HUES6 (cell line): ENCODE results near the gene RFTN2.
"Not testable (repeated sequence)": the region's sequence is repeated elsewhere in the genome, so short reads cannot be mapped to it uniquely, and the experiment has no call there.

Experiments
- H3K27ac ChIP-seq: 2 replicates; pipeline ENCODE4 v1.7.0; 2013; ENCODE audit warnings: low read depth, mild to moderate bottlenecking, low read length, inconsistent platforms
- H3K27me3 ChIP-seq: 2 replicates; pipeline ENCODE4 v1.6.1; 2013; ENCODE audit warnings: low read length; ENCODE audit not compliant: control insufficient read depth, insufficient read depth
- H3K36me3 ChIP-seq: 2 replicates; pipeline ENCODE4 v1.6.1; 2013; ENCODE audit warnings: low read length; ENCODE audit not compliant: control insufficient read depth, insufficient read depth
- H3K4me1 ChIP-seq: 2 replicates; pipeline ENCODE4 v1.6.1; 2013; ENCODE audit warnings: low read length; ENCODE audit not compliant: control insufficient read depth, insufficient read depth
- H3K4me3 ChIP-seq: 2 replicates; pipeline ENCODE4 v1.5.1; 2013; ENCODE audit warnings: low read depth, low read length
- H3K9ac ChIP-seq: one replicate; pipeline ENCODE4 v1.6.1; 2013; ENCODE audit warnings: mild to moderate bottlenecking, low read length
- H3K9me3 ChIP-seq: 2 replicates; pipeline ENCODE4 v1.6.1; 2013; ENCODE audit warnings: low read depth, low read length; ENCODE audit not compliant: control insufficient read depth, insufficient read depth

Gene RFTN2

GRCh38 chr2:197640571-197641122 is 34.7 kb downstream of the RFTN2 start:
- not testable (repeated sequence) for H3K4me1 ChIP-seq, H3K9me3 ChIP-seq, H3K36me3 ChIP-seq, H3K27me3 ChIP-seq, H3K27ac ChIP-seq
- Histone ChIP-seq H3K9ac (peak overlapping the region; percentile 24), H3K4me3 (peak overlapping the region; percentile 56)

GRCh38 chr2:197633109-197633657 is 42.2 kb downstream of the RFTN2 start:
- H3K27ac ChIP-seq, result no peak overlapping the region
- no peak overlapping the region for H3K9ac ChIP-seq
- no peak overlapping the region for H3K4me3 ChIP-seq
- H3K36me3 ChIP-seq, result no peaks in the 10 kb centered on the region
- H3K9me3 ChIP-seq, result peaks cover 19% of the 10 kb centered on the region; the same call in 1 of the 2 replicates
- no peaks in the 10 kb centered on the region for H3K27me3 ChIP-seq
- H3K4me1 ChIP-seq, result peaks cover 4% of the 10 kb centered on the region

GRCh38 chr2:197628043-197628500 is 47.3 kb downstream of the RFTN2 start:
- Histone ChIP-seq H3K4me3 (no peak overlapping the region), H3K9me3 (peaks cover 9% of the 10 kb centered on the region; the same call in 1 of the 2 replicates), H3K9ac (no peak overlapping the region), H3K27me3 (no peaks in the 10 kb centered on the region), H3K27ac (no peak overlapping the region), H3K4me1 (peaks cover 15% of the 10 kb centered on the region), H3K36me3 (no peaks in the 10 kb centered on the region)

GRCh38 chr2:197626965-197627625 is 48.3 kb downstream of the RFTN2 start:
- Histone ChIP-seq H3K9me3 (0 out of 2 replicates have a peak, but pooled peaks cover under 1% of the 10 kb centered on the region), H3K36me3 (no peaks in the 10 kb centered on the region), H3K27ac (no peak overlapping the region), H3K9ac (no peak overlapping the region), H3K27me3 (no peaks in the 10 kb centered on the region), H3K4me3 (no peak overlapping the region), H3K4me1 (peaks cover 15% of the 10 kb centered on the region)

- Histone ChIP-seq H3K4me3 (no peak overlapping the region), H3K27me3 (no peaks in the 10 kb centered on the region), H3K9ac (no peak overlapping the region), H3K4me1 (peaks cover 9% of the 10 kb centered on the region), H3K9me3 (peaks cover 4% of the 10 kb centered on the region; the same call in 1 of the 2 replicates), H3K27ac (0 out of 2 replicates have a peak overlapping the region, but pooled peaks have one; percentile 3), H3K36me3 (no peaks in the 10 kb centered on the region)
These were observed 55.3 kb downstream of the RFTN2 start for GRCh38 chr2:197620133-197620532.

GRCh38 chr2:197615016-197615652 is 60.3 kb downstream of the RFTN2 start:
- Histone ChIP-seq H3K9ac (no peak overlapping the region), H3K9me3 (peaks cover 4% of the 10 kb centered on the region; the same call in 1 of the 2 replicates), H3K27me3 (no peaks in the 10 kb centered on the region), H3K4me1 (peaks cover 9% of the 10 kb centered on the region), H3K27ac (no peak overlapping the region), H3K4me3 (no peak overlapping the region), H3K36me3 (no peaks in the 10 kb centered on the region)

GRCh38 chr2:197614532-197614931 is 60.9 kb downstream of the RFTN2 start:
- Histone ChIP-seq H3K27me3 (no peaks in the 10 kb centered on the region), H3K36me3 (no peaks in the 10 kb centered on the region), H3K9me3 (peaks cover 4% of the 10 kb centered on the region; the same call in 1 of the 2 replicates), H3K4me3 (no peak overlapping the region), H3K27ac (no peak overlapping the region), H3K9ac (no peak overlapping the region), H3K4me1 (peaks cover 4% of the 10 kb centered on the region; the same call in 1 of the 2 replicates)

- no peak overlapping the region for H3K27ac ChIP-seq
These were observed 61.8 kb downstream of the RFTN2 start for GRCh38 chr2:197613509-197613987.

GRCh38 chr2:197606180-197606579 is 69.2 kb downstream of the RFTN2 start:
- Histone ChIP-seq H3K27ac (no peak overlapping the region), H3K9me3 (no peaks in the 10 kb centered on the region), H3K4me3 (no peak overlapping the region), H3K4me1 (no peaks in the 10 kb centered on the region), H3K27me3 (no peaks in the 10 kb centered on the region), H3K36me3 (no peaks in the 10 kb centered on the region), H3K9ac (no peak overlapping the region)

More at GRCh38 chr2:197613509-197613987, 61.8 kb downstream of the RFTN2 start:
- no peak overlapping the region for H3K9ac ChIP-seq
- no peaks in the 10 kb centered on the region for H3K36me3 ChIP-seq
- H3K4me1 ChIP-seq, result peaks cover 4% of the 10 kb centered on the region; the same call in 1 of the 2 replicates
- H3K27me3 ChIP-seq, result no peaks in the 10 kb centered on the region
- no peak overlapping the region for H3K4me3 ChIP-seq
- H3K9me3 ChIP-seq, result peaks cover 4% of the 10 kb centered on the region; the same call in 1 of the 2 replicates

- Histone ChIP-seq H3K4me1 (no peaks in the 10 kb centered on the region), H3K27ac (no peak overlapping the region), H3K4me3 (no peak overlapping the region), H3K9ac (no peak overlapping the region), H3K36me3 (no peaks in the 10 kb centered on the region), H3K27me3 (no peaks in the 10 kb centered on the region), H3K9me3 (no peaks in the 10 kb centered on the region)
These were observed 71.1 kb downstream of the RFTN2 start for GRCh38 chr2:197604117-197604860.
